A549 (cell line): Measurements from ENCODE around the gene RERE.

Experiments used
- CHD2 ChIP-seq: fragments of 150-350 bp; IDR thresholded peaks from 2 replicates; pipeline ENCODE4 v1.6.1; 2014; ENCODE audit warnings: low read length; ENCODE audit not compliant: partially characterized antibody
- CTCF ChIP-seq: fragments of >200 bp; sonication (Bioruptor Twin); formaldehyde crosslinking; IDR thresholded peaks from 3 replicates; pipeline ENCODE4 v1.5.1; 2016
- EHMT2 ChIP-seq: fragments of 200-600 bp; sonication (generic); IDR thresholded peaks from 2 replicates; pipeline ENCODE4 v1.6.1; 2016; ENCODE audit warnings: antibody characterized with exemption, low read depth, mild to moderate bottlenecking, moderate library complexity
- EP300 ChIP-seq, 2 experiments: fragments of >200 bp; sonication (Bioruptor Twin); formaldehyde crosslinking; IDR thresholded peaks; 2 replicates in 1 of 2; 3 replicates in 1 of 2; pipeline ENCODE4 v1.6.1; 2016 to 2017
- HES2 ChIP-seq: fragments of >200 bp; sonication (Bioruptor Twin); formaldehyde crosslinking; IDR thresholded peaks from 2 replicates; pipeline ENCODE4 v1.6.1; 2016
- JUN ChIP-seq, 2 experiments: fragments of >200 bp; sonication (Bioruptor Twin); formaldehyde crosslinking; IDR thresholded peaks; 2 replicates in 1 of 2; 3 replicates in 1 of 2; pipeline ENCODE4 v1.6.1; 2016 to 2017
- KDM1A ChIP-seq: fragments of 200-600 bp; sonication (generic); IDR thresholded peaks from 2 replicates; pipeline ENCODE4 v1.6.1; 2016; ENCODE audit warnings: low read depth, mild to moderate bottlenecking
- MAFK ChIP-seq: fragments of 450-650 bp; IDR thresholded peaks from 2 replicates; pipeline ENCODE4 v1.6.1; 2014; ENCODE audit not compliant: partially characterized antibody
- POLR2A ChIP-seq: IDR thresholded peaks from 2 replicates; pipeline ENCODE4 v1.6.1; 2012; ENCODE audit warnings: mild to moderate bottlenecking, low read length
- RAD21 ChIP-seq, 2 experiments: fragments of >200 bp in 1 of 2; sonication (Bioruptor Twin) in 1 of 2; formaldehyde crosslinking in 1 of 2; IDR thresholded peaks in 1 of 2; conservative IDR thresholded peaks in 1 of 2; 2 replicates in 1 of 2; 3 replicates in 1 of 2; pipeline ENCODE4 v1.6.1; 2012 to 2018; ENCODE audit warnings: inconsistent platforms in 1 of 2
- RNF2 ChIP-seq: fragments of 200-600 bp; sonication (generic); IDR thresholded peaks from 2 replicates; pipeline ENCODE4 v1.6.1; 2016; ENCODE audit warnings: low read depth, mild to moderate bottlenecking, antibody characterized with exemption, moderate library complexity, borderline replicate concordance
- SMC3 ChIP-seq: fragments of >200 bp; sonication (Bioruptor Twin); formaldehyde crosslinking; IDR thresholded peaks from 3 replicates; pipeline ENCODE4 v1.6.1; 2018; ENCODE audit warnings: inconsistent platforms
- ZFP36 ChIP-seq: fragments of 450-650 bp; IDR thresholded peaks from 2 replicates; pipeline ENCODE4 v1.6.1; 2014; ENCODE audit warnings: borderline replicate concordance; ENCODE audit not compliant: partially characterized antibody
- TF ChIP-seq, protein P1 (sequence below): fragments of >200 bp; sonication (Bioruptor Twin); formaldehyde crosslinking; IDR thresholded peaks from 3 replicates; pipeline ENCODE4 v1.6.1; 2016

GRCh38 chr1:8339203-8339600 is 478.2 kb downstream of the RERE start:
- no peak for TF ChIP-seq ZFP36
- TF ChIP-seq CTCF, result no peak
- TF ChIP-seq EP300 (IDR thresholded peaks at IDR 0.05), result no peak
- no peak for TF ChIP-seq POLR2A
- TF ChIP-seq MAFK, result no peak
- no peak for TF ChIP-seq HES2
- TF ChIP-seq RAD21 (conservative IDR thresholded peaks at IDR 0.05 in 1 of 2, IDR thresholded peaks at IDR 0.05 in 1 of 2), result no peak
- no peak for TF ChIP-seq JUN (IDR thresholded peaks at IDR 0.05)
- TF ChIP-seq, protein P1, sequence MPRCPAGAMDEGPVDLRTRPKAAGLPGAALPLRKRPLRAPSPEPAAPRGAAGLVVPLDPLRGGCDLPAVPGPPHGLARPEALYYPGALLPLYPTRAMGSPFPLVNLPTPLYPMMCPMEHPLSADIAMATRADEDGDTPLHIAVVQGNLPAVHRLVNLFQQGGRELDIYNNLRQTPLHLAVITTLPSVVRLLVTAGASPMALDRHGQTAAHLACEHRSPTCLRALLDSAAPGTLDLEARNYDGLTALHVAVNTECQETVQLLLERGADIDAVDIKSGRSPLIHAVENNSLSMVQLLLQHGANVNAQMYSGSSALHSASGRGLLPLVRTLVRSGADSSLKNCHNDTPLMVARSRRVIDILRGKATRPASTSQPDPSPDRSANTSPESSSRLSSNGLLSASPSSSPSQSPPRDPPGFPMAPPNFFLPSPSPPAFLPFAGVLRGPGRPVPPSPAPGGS, result no peak
- no peak for TF ChIP-seq RNF2
- no peak for TF ChIP-seq SMC3
- no peak for TF ChIP-seq CHD2
- TF ChIP-seq KDM1A, result no peak
- no peak for TF ChIP-seq EHMT2
